Right atrium auricular region (tissue), 2 donors: ENCODE results near the gene VPS16. TPM values are rescaled to one million over a fixed set of nuclear protein-coding genes. Genes with fewer than 3 reads are reported as not detected.

Experiments used
- DNase-seq: peaks from one replicate; pipeline ENCODE4 v3.0.0-alpha.2; 2019; ENCODE audit warnings: low spot score
- H3K27ac ChIP-seq, 2 donors: fragments of 200-600 bp; sonication (generic); 1 replicate in 1 of 2; 2 replicates in 1 of 2; pipeline ENCODE4 v1.5.1; 2016 to 2019
- H3K27me3 ChIP-seq, 2 donors: fragments of 200-600 bp; sonication (generic); one replicate each; pipeline versions ENCODE4 v1.5.1 to v1.6.0; 2017 to 2019
- H3K36me3 ChIP-seq: fragments of 200-600 bp; sonication (generic); one replicate; pipeline ENCODE4 v1.5.1; 2016
- H3K4me1 ChIP-seq, 2 donors: fragments of 200-600 bp; sonication (generic); one replicate each; pipeline versions ENCODE4 v1.5.1 to v1.6.0; 2017 to 2019
- H3K4me3 ChIP-seq, 2 donors: fragments of 200-600 bp; sonication (generic); 1 replicate in 1 of 2; 2 replicates in 1 of 2; pipeline ENCODE4 v1.5.1; 2017 to 2019; ENCODE audit warnings: mild to moderate bottlenecking in 1 of 2, moderate library complexity in 1 of 2
- H3K9me3 ChIP-seq, 2 donors: fragments of 200-600 bp; sonication (generic); one replicate each; pipeline ENCODE4 v1.5.1; 2019
- CTCF ChIP-seq, 2 donors: fragments of 200-600 bp; sonication (generic); IDR thresholded peaks; one replicate each; pipeline ENCODE4 v1.5.1; 2019; ENCODE audit warnings: antibody characterized with exemption in 2 of 2
- total RNA-seq, 2 donors: library from RNA; depleted of rRNA; stranded (reverse); fragments of >200 nt; gene quantifications; one replicate each; pipeline ENCODE4 v1.1.0, GENCODE V29; 2016

VPS16 gene
- total RNA-seq, 2 donors from 2014 or later, result 12.8 to 16.4 TPM

DNA sequence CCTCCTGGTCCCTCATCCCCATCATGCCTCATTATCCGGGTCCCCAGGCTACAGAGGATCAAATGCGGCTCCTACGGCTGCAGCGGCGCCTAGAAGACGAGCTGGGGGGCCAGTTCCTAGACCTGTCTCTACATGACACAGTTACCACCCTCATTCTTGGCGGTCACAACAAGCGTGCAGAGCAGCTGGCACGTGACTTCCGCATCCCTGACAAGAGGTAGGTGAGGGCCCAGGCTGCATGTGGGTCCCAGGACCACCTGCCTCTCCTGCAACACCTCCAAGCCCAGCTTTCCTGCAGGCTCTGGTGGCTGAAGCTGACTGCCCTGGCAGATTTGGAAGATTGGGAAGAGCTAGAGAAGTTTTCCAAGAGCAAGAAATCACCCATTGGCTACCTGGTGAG lies 24.6 kb downstream of the VPS16 start:
- no peak for TF ChIP-seq CTCF (IDR thresholded peaks at IDR 0.05)
- H3K9me3 ChIP-seq, result no peaks in the 10 kb centered on the region
- DNase-seq, result no peak
- no peak overlapping the region for H3K27ac ChIP-seq
- no peak overlapping the region for H3K4me3 ChIP-seq
- no peaks in the 10 kb centered on the region for H3K27me3 ChIP-seq
- no peaks in the 10 kb centered on the region for H3K4me1 ChIP-seq
- peaks cover 39% of the 10 kb centered on the region for H3K36me3 ChIP-seq

GRCh38 chr20:2865630-2866029 lies 25.1 kb downstream of the VPS16 start:
- Histone ChIP-seq H3K4me3 (no peak overlapping the region), H3K36me3 (peaks cover 36% of the 10 kb centered on the region), H3K4me1 (peaks cover 0 to 5% of the 10 kb centered on the region in 2 donors), H3K9me3 (no peaks in the 10 kb centered on the region), H3K27me3 (no peaks in the 10 kb centered on the region), H3K27ac (no peak overlapping the region)
- TF ChIP-seq CTCF (IDR thresholded peaks at IDR 0.05), result no peak
- DNase-seq, result no peak

DNA sequence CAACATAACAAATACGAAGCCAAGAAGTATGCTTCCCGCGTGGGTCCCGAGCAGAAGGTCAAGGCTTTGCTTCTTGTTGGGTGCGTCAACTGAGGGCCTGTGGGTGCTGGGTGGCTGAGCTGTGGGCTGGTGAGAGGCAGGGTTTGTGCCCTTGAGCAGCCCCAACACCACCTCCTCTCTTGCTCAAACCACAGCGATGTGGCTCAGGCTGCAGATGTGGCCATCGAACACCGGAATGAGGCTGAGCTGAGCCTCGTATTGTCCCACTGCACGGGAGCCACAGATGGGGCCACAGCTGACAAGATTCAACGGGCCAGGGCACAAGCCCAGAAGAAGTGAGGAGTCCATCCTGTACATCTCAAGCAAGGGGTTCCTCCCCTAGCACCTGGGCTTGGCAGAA lies 25.7 kb downstream of the VPS16 start:
- H3K27ac ChIP-seq, result no peak overlapping the region
- H3K4me3 ChIP-seq, result no peak overlapping the region
- no peak for DNase-seq
- TF ChIP-seq CTCF (IDR thresholded peaks at IDR 0.05), result no peak
- peaks cover 30% of the 10 kb centered on the region for H3K36me3 ChIP-seq
- peaks cover 0 to 11% of the 10 kb centered on the region in 2 donors for H3K4me1 ChIP-seq
- H3K9me3 ChIP-seq, result no peaks in the 10 kb centered on the region
- no peaks in the 10 kb centered on the region for H3K27me3 ChIP-seq

- DNase-seq, result peak; percentile 58
- Histone ChIP-seq H3K9me3 (no peaks in the 10 kb centered on the region), H3K27me3 (no peaks in the 10 kb centered on the region), H3K36me3 (peaks cover 27% of the 10 kb centered on the region), H3K4me1 (peaks cover 0 to 19% of the 10 kb centered on the region in 2 donors), H3K4me3 (no peak overlapping the region), H3K27ac (no peak overlapping the region)
- no peak for TF ChIP-seq CTCF (IDR thresholded peaks at IDR 0.05)
These were observed 26.7 kb downstream of the VPS16 start for GRCh38 chr20:2867081-2867864.

- no peaks in the 10 kb centered on the region for H3K27me3 ChIP-seq
- DNase-seq, result peak; percentile 28
- peaks cover 0 to 30% of the 10 kb centered on the region in 2 donors for H3K4me1 ChIP-seq
- peaks cover 17% of the 10 kb centered on the region for H3K36me3 ChIP-seq
- H3K4me3 ChIP-seq, result no peak overlapping the region
- H3K9me3 ChIP-seq, result no peaks in the 10 kb centered on the region
- no peak for TF ChIP-seq CTCF (IDR thresholded peaks at IDR 0.05)
- H3K27ac ChIP-seq, result no peak overlapping the region
These were observed 28.8 kb downstream of the VPS16 start for GRCh38 chr20:2869381-2869780.

GRCh38 chr20:2871111-2871465 lies 30.5 kb downstream of the VPS16 start:
- DNase-seq, result no peak
- no peak for TF ChIP-seq CTCF (IDR thresholded peaks at IDR 0.05)
- Histone ChIP-seq H3K9me3 (no peaks in the 10 kb centered on the region), H3K4me1 (peaks cover 0 to 46% of the 10 kb centered on the region in 2 donors), H3K36me3 (peaks cover 3% of the 10 kb centered on the region), H3K27me3 (no peaks in the 10 kb centered on the region), H3K27ac (no peak overlapping the region), H3K4me3 (no peak overlapping the region)
